Caco-2 (cell line): ENCODE data around the gene RFLNA. TPM values are rescaled to one million over a fixed set of nuclear protein-coding genes. Genes with fewer than 3 reads are reported as not detected.

Source experiments
- BruUV-seq: library from RNA; stranded (reverse); fragments of 400-500 nt; replicated peaks from 2 replicates; lab custom pipeline; 2021; lab: Mats Ljungman, UMichigan
- CTCF ChIA-PET: fragments of 300-600 bp; sonication (Branson Sonifier 250); formaldehyde crosslinking; loops from one replicate; lab custom pipeline; 2022; ENCODE audit warnings: antibody characterized with exemption; lab: Charles Lee
- POLR2A ChIA-PET: fragments of 300-600 bp; sonication (Branson Sonifier 250); formaldehyde crosslinking; loops from one replicate; lab custom pipeline; 2022; ENCODE audit warnings: antibody characterized with exemption; lab: Charles Lee
- DNase-seq, 2 experiments: peaks; one replicate each; pipeline versions ENCODE4 v3.0.0 to v3.0.0-alpha.2; 2020 to 2022
- H3K27me3 ChIP-seq: replicated peaks from 2 replicates; pipeline ENCODE4 v1.6.0; 2011; ENCODE audit warnings: low read length; ENCODE audit not compliant: control insufficient read depth, insufficient read depth
- H3K36me3 ChIP-seq: 2 replicates; pipeline ENCODE4 v1.5.1; 2011; ENCODE audit warnings: low read length; ENCODE audit not compliant: control insufficient read depth, insufficient read depth
- H3K4me1 ChIP-seq: fragments of 250-450 bp; sonication (Bioruptor Pico); 2 replicates; pipeline ENCODE4 v1.5.1; 2020; ENCODE audit warnings: mild to moderate bottlenecking
- H3K4me3 ChIP-seq: 2 replicates; pipeline ENCODE4 v1.5.1; 2011; ENCODE audit warnings: low read depth, mild to moderate bottlenecking, control low read depth, low read length
- H3K9me3 ChIP-seq: fragments of 250-450 bp; sonication (Bioruptor Pico); 2 replicates; pipeline ENCODE4 v1.5.1; 2020; ENCODE audit warnings: mild to moderate bottlenecking, moderate library complexity
- H3K27ac Mint-ChIP-seq: one replicate; pipeline ENCODE4 v1.8.0; 2022; ENCODE audit warnings: mixed read lengths; ENCODE audit not compliant: unreplicated experiment
- H3K27me3 Mint-ChIP-seq: one replicate; pipeline ENCODE4 v1.8.0; 2022; ENCODE audit warnings: mixed read lengths; ENCODE audit not compliant: insufficient read depth, unreplicated experiment
- H3K36me3 Mint-ChIP-seq: one replicate; pipeline ENCODE4 v1.8.0; 2022; ENCODE audit warnings: mild to moderate bottlenecking, mixed read lengths; ENCODE audit not compliant: insufficient read depth, unreplicated experiment
- H3K4me1 Mint-ChIP-seq: one replicate; pipeline ENCODE4 v1.8.0; 2022; ENCODE audit warnings: low read depth, mixed read lengths; ENCODE audit not compliant: unreplicated experiment
- H3K4me3 Mint-ChIP-seq: one replicate; pipeline ENCODE4 v1.8.0; 2022; ENCODE audit warnings: mild to moderate bottlenecking, moderate library complexity, mixed read lengths; ENCODE audit not compliant: unreplicated experiment
- H3K9me3 Mint-ChIP-seq: one replicate; pipeline ENCODE4 v1.8.0; 2022; ENCODE audit warnings: mixed read lengths; ENCODE audit not compliant: unreplicated experiment
- CTCF ChIP-seq, 2 experiments: fragments of 200-600 bp in 1 of 2; IDR thresholded peaks; 1 replicate in 1 of 2; 2 replicates in 1 of 2; pipeline versions ENCODE4 v1.5.1 to v1.8.0; 2011 to 2022; ENCODE audit warnings: antibody characterized with exemption in 1 of 2, control low read depth in 1 of 2, inconsistent platforms in 1 of 2, low read depth in 1 of 2, low read length in 1 of 2, mild to moderate bottlenecking in 1 of 2, moderate library complexity in 1 of 2; ENCODE audit not compliant: insufficient read depth in 1 of 2, severe bottlenecking in 1 of 2, unreplicated experiment in 1 of 2
- intact Hi-C: fragments of 100-400 bp; cut with micrococcal nuclease; formaldehyde crosslinking; loops from one replicate; pipeline ENCODE4 v1.10.0; 2022; ENCODE audit not compliant: unreplicated experiment
- total RNA-seq: library from RNA; stranded (reverse); gene quantifications from 2 replicates; pipeline ENCODE4 v1.2.3, GENCODE V29; 2022

RFLNA gene
- total RNA-seq, 1 experiment from 2014 or later: 15.4 TPM

GRCh38 chr12:124334266-124334665, 39.4 kb downstream of the RFLNA start:
- intact Hi-C loops: no loop called here
- Histone ChIP-seq H3K4me3 (no peak overlapping the region), H3K36me3 (peaks cover 6% of the 10 kb centered on the region), H3K9me3 (no peaks in the 10 kb centered on the region), H3K4me1 (no peaks in the 10 kb centered on the region), H3K27me3 (no peaks in the 10 kb centered on the region)
- POLR2A ChIA-PET: no interaction called here
- no peaks in the 10 kb centered on the region for H3K27me3 Mint-ChIP-seq
- TF ChIP-seq CTCF (IDR thresholded peaks at IDR 0.05; ENCODE audit: insufficient read depth in 1 of 2, low read depth in 1 of 2, low read length in 1 of 2, severe bottlenecking in 1 of 2, unreplicated experiment in 1 of 2): no peak
- no peak overlapping the region for H3K4me3 Mint-ChIP-seq
- BruUV-seq: no TSS peak
- DNase-seq: no peak
- no peaks in the 10 kb centered on the region for H3K9me3 Mint-ChIP-seq
- CTCF ChIA-PET: interaction anchor here (0.6 kb wide), 1 partner anchor 306 kb away, joined by 5 read pairs; no protein-coding TSS in a partner anchor
- no peaks in the 10 kb centered on the region for H3K4me1 Mint-ChIP-seq
- H3K27ac Mint-ChIP-seq: no peak overlapping the region
- peaks cover 75% of the 10 kb centered on the region for H3K36me3 Mint-ChIP-seq

- H3K9me3 ChIP-seq: no peaks in the 10 kb centered on the region
- H3K9me3 Mint-ChIP-seq: no peaks in the 10 kb centered on the region
- no peaks in the 10 kb centered on the region for H3K4me1 ChIP-seq
- H3K36me3 Mint-ChIP-seq: peaks cover 76% of the 10 kb centered on the region
- BruUV-seq: no TSS peak
- no peaks in the 10 kb centered on the region for H3K4me1 Mint-ChIP-seq
- intact Hi-C loops: no loop called here
- no peak for DNase-seq
- no peak overlapping the region for H3K4me3 ChIP-seq
- TF ChIP-seq CTCF (IDR thresholded peaks at IDR 0.05; ENCODE audit: insufficient read depth in 1 of 2, low read depth in 1 of 2, low read length in 1 of 2, severe bottlenecking in 1 of 2, unreplicated experiment in 1 of 2): no peak
- H3K27ac Mint-ChIP-seq: no peak overlapping the region
- H3K27me3 ChIP-seq: no peaks in the 10 kb centered on the region
- POLR2A ChIA-PET: no interaction called here
- peaks cover 6% of the 10 kb centered on the region for H3K36me3 ChIP-seq
- no peaks in the 10 kb centered on the region for H3K27me3 Mint-ChIP-seq
- no peak overlapping the region for H3K4me3 Mint-ChIP-seq
- CTCF ChIA-PET: no interaction called here
Observed at GRCh38 chr12:124334976-124335375, 40.1 kb downstream of the RFLNA start.

GRCh38 chr12:124335426-124336183, 40.7 kb downstream of the RFLNA start:
- Mint-ChIP-seq H3K36me3 (peaks cover 77% of the 10 kb centered on the region), H3K4me1 (no peaks in the 10 kb centered on the region), H3K27ac (no peak overlapping the region), H3K9me3 (no peaks in the 10 kb centered on the region), H3K27me3 (no peaks in the 10 kb centered on the region), H3K4me3 (no peak overlapping the region)
- DNase-seq: no peak
- POLR2A ChIA-PET: no interaction called here
- Histone ChIP-seq H3K4me1 (no peaks in the 10 kb centered on the region), H3K36me3 (peaks cover 6% of the 10 kb centered on the region), H3K4me3 (no peak overlapping the region), H3K9me3 (no peaks in the 10 kb centered on the region), H3K27me3 (no peaks in the 10 kb centered on the region)
- no peak for TF ChIP-seq CTCF (IDR thresholded peaks at IDR 0.05; ENCODE audit: insufficient read depth in 1 of 2, low read depth in 1 of 2, low read length in 1 of 2, severe bottlenecking in 1 of 2, unreplicated experiment in 1 of 2)
- BruUV-seq: no TSS peak
- CTCF ChIA-PET: no interaction called here
- intact Hi-C loops: no loop called here
